ENCODE results near the gene SRGAP3. TPM values are rescaled to one million over a fixed set of nuclear protein-coding genes. Genes with fewer than 3 reads are reported as not detected.
A peak's percentile ranks its signal among the peaks of the same experiment; 100 is the strongest.

Gene SRGAP3
- total and polyA plus RNA-seq, 3 donors from 2014 or later = 16.5 to 65.9 (median 58.5) TPM

DNA sequence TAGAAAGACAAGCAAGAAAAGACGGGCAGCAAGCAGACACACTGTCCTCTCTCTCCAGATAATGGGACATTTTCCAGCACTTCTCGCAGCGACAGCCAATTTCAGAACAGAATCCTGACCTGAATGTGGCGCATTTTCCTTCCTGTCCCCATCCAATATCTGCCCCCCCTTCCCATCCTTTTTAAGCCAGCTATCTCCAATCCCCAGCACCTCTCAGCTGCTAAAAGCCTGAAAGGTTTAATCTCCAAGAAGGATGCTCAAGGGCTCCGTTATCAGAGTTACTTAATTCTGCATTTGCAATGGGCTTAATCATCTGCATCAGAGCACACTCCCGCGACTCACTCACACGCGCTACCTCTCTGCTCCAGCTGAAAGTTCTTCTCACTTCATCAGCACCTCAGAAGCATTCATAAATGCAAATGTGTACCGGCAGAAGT, 50.5 kb downstream of the SRGAP3 start:
- Histone ChIP-seq H3K4me3 (no peak overlapping the region), H3K36me3 (ENCODE audit: low read depth, missing control alignments) (no peaks in the 10 kb centered on the region), H3K27ac (peak overlapping the region in 1 of 2 donors; percentile 47), H3K4me1 (peaks cover 30% of the 10 kb centered on the region), H3K9me3 (no peaks in the 10 kb centered on the region), H3K27me3 (no peaks in the 10 kb centered on the region)
- TF ChIP-seq CTCF (IDR thresholded peaks at IDR 0.05) (no peak), POLR2A (IDR thresholded peaks at IDR 0.05) (no peak)
- DNase-seq = no peak
- intact Hi-C loops (cut with DNase I; ENCODE audit: low total_unique reads) = no loop called here
- 69 to 85% methylated on average over 10 of the region's 10 CpGs for WGBS, 2 donors

DNA sequence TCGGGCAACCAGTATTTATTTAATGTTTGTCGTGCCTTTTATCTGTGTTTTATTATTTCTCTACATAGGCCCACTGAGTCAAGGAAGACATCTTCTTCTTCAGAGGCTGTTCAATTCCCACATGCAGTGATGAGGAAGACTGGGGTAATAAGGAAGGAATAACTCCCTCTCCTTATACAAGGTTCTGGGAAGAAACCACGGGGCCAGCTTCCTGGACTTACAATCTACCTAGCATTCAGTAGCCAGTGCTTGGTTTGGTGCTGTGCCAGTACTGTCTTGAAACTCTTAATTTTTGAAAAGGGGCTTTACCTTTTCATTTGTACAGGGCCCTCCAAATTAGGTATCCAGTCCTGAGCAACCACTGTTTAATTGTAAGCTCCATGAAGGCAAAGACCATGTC, 51.2 kb downstream of the SRGAP3 start:
- Histone ChIP-seq H3K36me3 (ENCODE audit: low read depth, missing control alignments) (no peaks in the 10 kb centered on the region), H3K9me3 (no peaks in the 10 kb centered on the region), H3K4me3 (no peak overlapping the region), H3K4me1 (peaks cover 23% of the 10 kb centered on the region), H3K27me3 (no peaks in the 10 kb centered on the region), H3K27ac (peak overlapping the region; percentile 21 to 47)
- 84 to 88% methylated on average over 3 of the region's 3 CpGs for WGBS, 2 donors
- no peak for DNase-seq
- no peak for TF ChIP-seq CTCF (IDR thresholded peaks at IDR 0.05)
- no peak for TF ChIP-seq POLR2A (IDR thresholded peaks at IDR 0.05)
- intact Hi-C loops (cut with DNase I; ENCODE audit: low total_unique reads) = no loop called here

- no peaks in the 10 kb centered on the region for H3K36me3 ChIP-seq (ENCODE audit: low read depth, missing control alignments)
- H3K9me3 ChIP-seq = no peaks in the 10 kb centered on the region
- peaks cover 4% of the 10 kb centered on the region for H3K4me1 ChIP-seq
- no peak overlapping the region for H3K4me3 ChIP-seq
- TF ChIP-seq POLR2A (IDR thresholded peaks at IDR 0.05) = no peak
- no peak for TF ChIP-seq CTCF (IDR thresholded peaks at IDR 0.05)
- no peak for DNase-seq
- H3K27ac ChIP-seq = no peak overlapping the region
- intact Hi-C loops (cut with DNase I; ENCODE audit: low total_unique reads) = no loop called here
- no peaks in the 10 kb centered on the region for H3K27me3 ChIP-seq
- WGBS, 2 donors = 64 to 70% methylated on average over 7 of the region's 7 CpGs
Measured at GRCh38 chr3:9196020-9196419, 53.4 kb downstream of the SRGAP3 start.

GRCh38 chr3:9195390-9195789, 54.1 kb downstream of the SRGAP3 start:
- WGBS, 2 donors = 92 to 94% methylated on average over 3 of the region's 3 CpGs
- Histone ChIP-seq H3K4me1 (peaks cover 3% of the 10 kb centered on the region), H3K27me3 (no peaks in the 10 kb centered on the region), H3K36me3 (ENCODE audit: low read depth, missing control alignments) (no peaks in the 10 kb centered on the region), H3K9me3 (no peaks in the 10 kb centered on the region), H3K4me3 (no peak overlapping the region), H3K27ac (no peak overlapping the region)
- no peak for DNase-seq
- intact Hi-C loops (cut with DNase I; ENCODE audit: low total_unique reads) = no loop called here
- TF ChIP-seq CTCF (IDR thresholded peaks at IDR 0.05) (no peak), POLR2A (IDR thresholded peaks at IDR 0.05) (no peak)

- Histone ChIP-seq H3K27me3 (no peaks in the 10 kb centered on the region), H3K4me3 (no peak overlapping the region), H3K4me1 (peaks cover 3% of the 10 kb centered on the region), H3K9me3 (no peaks in the 10 kb centered on the region), H3K27ac (no peak overlapping the region), H3K36me3 (ENCODE audit: low read depth, missing control alignments) (no peaks in the 10 kb centered on the region)
- intact Hi-C loops (cut with DNase I; ENCODE audit: low total_unique reads) = no loop called here
- no peak for DNase-seq
- 90 to 91% methylated on average over 4 of the region's 4 CpGs for WGBS, 2 donors
- TF ChIP-seq POLR2A (IDR thresholded peaks at IDR 0.05) (no peak), CTCF (IDR thresholded peaks at IDR 0.05) (no peak)
Measured at GRCh38 chr3:9194509-9195184, 54.8 kb downstream of the SRGAP3 start.

All from testis (tissue), 3 donors.